ENCODE data around the gene CLEC16A.

Gene CLEC16A

GRCh38 chr16:11045441-11045840, 101.1 kb downstream of the CLEC16A start:
- TF ChIP-seq CTCF (conservative IDR thresholded peaks at IDR 0.05): no peak
- no peak overlapping the region for H3K27ac ChIP-seq

GRCh38 chr16:11045846-11046245, 101.5 kb downstream of the CLEC16A start:
- no peak for TF ChIP-seq CTCF (conservative IDR thresholded peaks at IDR 0.05)
- no peak overlapping the region for H3K27ac ChIP-seq

GRCh38 chr16:11046382-11046931, 102.1 kb downstream of the CLEC16A start:
- H3K27ac ChIP-seq: no peak overlapping the region
- no peak for TF ChIP-seq CTCF (conservative IDR thresholded peaks at IDR 0.05)

- no peak overlapping the region for H3K27ac ChIP-seq
- no peak for TF ChIP-seq CTCF (conservative IDR thresholded peaks at IDR 0.05)
Observed at GRCh38 chr16:11047057-11047456, 102.7 kb downstream of the CLEC16A start.

- TF ChIP-seq CTCF (conservative IDR thresholded peaks at IDR 0.05): no peak
- no peak overlapping the region for H3K27ac ChIP-seq
Observed at GRCh38 chr16:11047939-11048800, 103.8 kb downstream of the CLEC16A start.

GRCh38 chr16:11049396-11050059, 105.2 kb downstream of the CLEC16A start:
- no peak for TF ChIP-seq CTCF (conservative IDR thresholded peaks at IDR 0.05)
- no peak overlapping the region for H3K27ac ChIP-seq

- no peak for TF ChIP-seq CTCF (conservative IDR thresholded peaks at IDR 0.05)
- H3K27ac ChIP-seq: no peak overlapping the region
Observed at GRCh38 chr16:11050536-11050935, 106.2 kb downstream of the CLEC16A start.
